ENCODE results near the gene SULF2.

DNA sequence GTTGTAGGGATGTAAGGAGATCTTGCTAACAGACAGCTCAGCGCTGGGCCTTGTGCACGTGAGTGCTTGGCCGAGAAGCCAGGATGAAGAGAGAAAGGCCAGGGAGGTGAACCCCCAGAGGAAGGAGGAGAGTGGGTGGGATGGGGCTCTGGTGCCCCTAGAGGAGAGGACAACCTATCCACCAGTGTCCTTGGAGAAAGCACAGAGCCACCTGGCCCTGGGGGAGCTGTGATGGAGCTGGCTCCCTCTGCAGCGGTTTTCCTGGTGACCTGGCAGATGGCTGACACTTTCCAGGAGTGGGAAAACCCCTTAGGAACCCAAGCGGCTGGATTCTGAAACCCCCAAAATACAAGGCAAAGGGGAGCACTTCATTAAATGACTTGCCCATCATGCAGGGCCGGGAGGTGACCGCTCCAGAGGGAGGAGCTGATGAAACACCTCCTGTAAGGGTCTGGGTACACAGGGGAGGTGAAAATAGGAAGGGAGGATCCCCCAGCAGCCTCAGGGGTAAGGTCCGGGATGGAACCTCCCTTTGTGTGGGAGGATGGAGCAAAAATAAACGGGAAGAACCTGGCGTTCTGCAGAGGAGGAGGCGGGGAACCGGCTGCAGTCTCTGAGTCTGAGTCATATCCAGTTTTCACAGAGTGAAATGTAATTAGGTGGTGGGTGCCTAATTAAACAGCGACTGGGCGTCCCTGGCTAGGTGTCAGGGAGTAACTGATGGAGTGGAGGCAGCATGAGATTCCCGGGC, 80.4 kb downstream of the SULF2 start:
- TF ChIP-seq, protein P1, sequence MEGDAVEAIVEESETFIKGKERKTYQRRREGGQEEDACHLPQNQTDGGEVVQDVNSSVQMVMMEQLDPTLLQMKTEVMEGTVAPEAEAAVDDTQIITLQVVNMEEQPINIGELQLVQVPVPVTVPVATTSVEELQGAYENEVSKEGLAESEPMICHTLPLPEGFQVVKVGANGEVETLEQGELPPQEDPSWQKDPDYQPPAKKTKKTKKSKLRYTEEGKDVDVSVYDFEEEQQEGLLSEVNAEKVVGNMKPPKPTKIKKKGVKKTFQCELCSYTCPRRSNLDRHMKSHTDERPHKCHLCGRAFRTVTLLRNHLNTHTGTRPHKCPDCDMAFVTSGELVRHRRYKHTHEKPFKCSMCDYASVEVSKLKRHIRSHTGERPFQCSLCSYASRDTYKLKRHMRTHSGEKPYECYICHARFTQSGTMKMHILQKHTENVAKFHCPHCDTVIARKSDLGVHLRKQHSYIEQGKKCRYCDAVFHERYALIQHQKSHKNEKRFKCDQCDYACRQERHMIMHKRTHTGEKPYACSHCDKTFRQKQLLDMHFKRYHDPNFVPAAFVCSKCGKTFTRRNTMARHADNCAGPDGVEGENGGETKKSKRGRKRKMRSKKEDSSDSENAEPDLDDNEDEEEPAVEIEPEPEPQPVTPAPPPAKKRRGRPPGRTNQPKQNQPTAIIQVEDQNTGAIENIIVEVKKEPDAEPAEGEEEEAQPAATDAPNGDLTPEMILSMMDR (IDR thresholded peaks at IDR 0.05), result no peak
- no peak for TF ChIP-seq POLR2A (IDR thresholded peaks at IDR 0.05)

Measured in testis (tissue), 2 donors.